ENCODE results near the gene ACTA2.
A peak's percentile ranks its signal among the peaks of the same experiment; 100 is the strongest.

The ACTA2 gene

DNA sequence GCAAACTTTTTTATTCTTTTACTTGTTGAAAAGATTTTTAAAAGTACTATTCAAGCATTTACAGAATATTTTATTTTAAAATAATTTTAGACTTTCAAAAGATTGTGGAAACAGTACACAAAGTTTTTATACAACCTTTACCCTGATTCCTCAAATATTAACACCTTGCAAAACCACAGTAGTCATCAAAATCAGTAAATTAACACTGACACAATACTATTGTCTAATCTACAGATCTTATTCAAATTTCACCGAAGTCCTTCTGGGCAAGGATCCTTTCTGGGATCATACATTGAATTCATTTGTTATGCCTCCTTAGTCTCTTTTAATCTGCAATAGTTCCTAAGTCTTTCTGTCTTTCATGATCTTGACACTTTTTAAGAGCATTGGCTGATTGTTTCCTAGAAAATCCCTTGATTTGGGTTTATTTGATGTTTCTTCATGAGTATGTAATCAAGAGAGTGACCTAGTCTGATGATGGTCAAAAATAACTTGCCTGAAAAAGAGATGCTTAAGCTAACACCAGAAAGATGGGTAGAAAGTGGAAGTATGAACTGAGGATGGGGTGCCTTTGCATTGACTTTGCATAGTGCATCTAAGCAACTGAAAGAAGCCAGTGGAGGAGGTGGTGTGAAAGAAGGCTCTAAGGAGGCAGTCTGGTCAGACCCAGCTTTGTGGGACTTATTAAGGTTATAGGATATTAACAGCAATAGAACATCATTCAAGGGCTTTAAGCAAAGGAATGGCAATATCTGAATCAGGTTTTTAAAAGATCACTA lies 62.8 kb downstream of the ACTA2 start:
- DNase-seq = no peak

DNA sequence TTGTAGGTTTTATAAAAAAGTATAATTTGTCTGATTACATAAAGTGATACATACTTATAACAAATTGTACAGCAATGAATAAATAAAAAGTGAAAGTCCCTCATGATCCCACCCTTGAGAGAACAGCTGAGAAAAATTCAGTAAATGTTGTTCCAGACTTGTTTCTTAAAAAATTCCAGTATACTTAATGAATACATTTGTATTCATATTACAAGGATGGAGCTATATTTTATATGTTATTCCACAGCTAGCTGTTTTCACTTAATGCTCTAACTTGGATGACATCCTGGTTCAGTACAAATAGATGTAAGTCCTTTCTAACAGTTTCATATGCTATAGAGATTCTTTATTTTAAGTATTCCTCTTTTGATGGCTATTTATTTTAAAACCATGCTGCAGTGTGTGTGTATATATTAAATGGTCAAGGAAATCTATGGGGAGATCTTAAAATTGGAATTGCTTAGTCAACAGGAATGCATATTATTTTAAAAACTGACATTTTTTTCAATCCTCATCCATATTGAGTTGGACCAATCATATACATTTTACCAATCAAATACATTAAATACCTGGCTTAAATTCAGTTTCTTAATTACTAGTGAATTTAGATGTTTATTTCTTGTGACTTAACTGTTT lies 63.6 kb downstream of the ACTA2 start:
- DNase-seq = no peak

GRCh38 chr10:88886557-88886956 lies 66.0 kb downstream of the ACTA2 start:
- DNase-seq = peak; percentile 27
